ENCODE measurements around the gene EMILIN1.

The EMILIN1 gene

GRCh38 chr2:27123302-27124150 lies 45.1 kb downstream of the EMILIN1 start, which contains the start of gene ABHD1:
Gene ABHD1, plus strand, starts transcription at chr2:27123815. Its CDS starts 134 bp downstream, at chr2:27123949.
- peak; percentile 71 for DNase-seq (ENCODE audit: low spot score)

DNA sequence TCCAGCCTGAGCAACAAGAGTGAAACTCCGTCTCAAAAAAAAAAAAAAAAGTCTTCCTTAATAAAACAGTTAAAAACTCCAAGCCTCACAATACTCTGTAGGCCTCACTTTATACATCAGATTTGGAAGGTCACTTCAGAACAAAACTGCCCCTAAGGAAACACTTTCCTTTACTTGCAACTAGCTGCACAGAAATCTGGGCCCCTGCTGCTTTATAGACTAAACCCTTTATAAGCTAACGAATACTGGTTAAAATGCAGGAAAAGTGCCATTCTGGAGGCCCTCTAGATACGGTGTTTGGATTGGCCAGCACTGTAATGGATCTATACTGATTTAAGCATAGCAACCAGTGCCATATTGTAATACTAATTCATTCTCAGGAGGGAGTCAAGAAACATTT lies 46.7 kb downstream of the EMILIN1 start:
- DNase-seq (ENCODE audit: low spot score) = no peak

- no peak for DNase-seq (ENCODE audit: low spot score)
These were observed 47.9 kb downstream of the EMILIN1 start for GRCh38 chr2:27126252-27126710.

DNA sequence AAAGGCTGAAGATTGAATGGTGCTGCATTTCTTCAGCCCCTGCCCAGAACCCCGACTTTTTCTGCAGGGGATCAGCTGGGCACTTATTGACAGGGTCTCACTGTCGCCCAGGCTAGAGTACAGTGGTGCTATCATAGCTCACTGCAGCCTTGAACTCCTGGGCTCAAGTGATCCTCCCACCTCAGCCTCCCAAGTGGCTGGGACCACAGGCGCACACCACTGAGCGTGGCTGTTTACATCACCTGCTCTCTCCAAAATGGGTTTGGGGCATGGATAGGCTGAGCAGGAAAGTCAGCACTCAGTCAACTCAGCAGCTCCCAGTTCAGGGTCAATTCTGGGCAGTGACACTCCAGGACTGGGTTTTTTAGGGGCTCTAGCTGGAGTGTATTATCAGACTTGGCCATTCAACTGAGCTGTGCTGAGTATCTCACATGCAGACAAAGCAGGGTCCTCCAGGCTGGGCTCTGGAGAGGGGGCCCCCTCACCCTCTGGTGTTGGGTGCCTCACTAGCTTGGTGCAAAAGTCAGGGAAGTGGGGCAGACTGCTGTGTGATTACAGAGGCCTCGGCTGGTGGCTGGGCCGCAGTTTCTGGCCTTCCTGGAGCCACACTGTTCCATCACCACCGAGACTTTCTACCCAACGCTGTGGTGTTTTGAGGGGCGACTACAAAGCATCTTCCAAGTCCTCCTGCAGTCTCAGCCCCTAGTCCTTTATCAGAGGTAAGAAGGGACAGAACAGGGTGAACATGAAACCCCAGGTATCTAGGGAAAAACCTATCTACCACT lies 49.7 kb downstream of the EMILIN1 start:
- DNase-seq (ENCODE audit: low spot score) = no peak

GRCh38 chr2:27128668-27129571 lies 50.5 kb downstream of the EMILIN1 start:
- no peak for DNase-seq (ENCODE audit: low spot score)

DNA sequence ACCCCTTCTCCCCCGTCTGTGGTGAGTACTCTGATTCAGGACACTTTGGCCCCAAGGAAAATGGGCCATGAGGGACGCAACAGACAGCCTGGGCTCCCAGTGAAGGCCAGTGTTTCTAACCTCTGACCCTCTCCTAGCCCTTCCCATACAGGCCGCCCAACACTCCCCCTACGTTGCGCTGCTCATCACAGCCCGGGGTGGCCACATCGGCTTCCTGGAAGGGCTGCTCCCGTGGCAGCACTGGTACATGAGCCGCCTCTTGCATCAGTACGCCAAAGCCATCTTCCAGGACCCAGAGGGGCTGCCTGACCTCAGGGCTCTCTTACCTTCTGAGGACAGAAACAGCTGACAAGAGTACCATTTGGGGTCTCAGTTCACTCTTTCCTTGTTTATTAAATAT lies 52.0 kb downstream of the EMILIN1 start:
- no peak for DNase-seq (ENCODE audit: low spot score)

DNA sequence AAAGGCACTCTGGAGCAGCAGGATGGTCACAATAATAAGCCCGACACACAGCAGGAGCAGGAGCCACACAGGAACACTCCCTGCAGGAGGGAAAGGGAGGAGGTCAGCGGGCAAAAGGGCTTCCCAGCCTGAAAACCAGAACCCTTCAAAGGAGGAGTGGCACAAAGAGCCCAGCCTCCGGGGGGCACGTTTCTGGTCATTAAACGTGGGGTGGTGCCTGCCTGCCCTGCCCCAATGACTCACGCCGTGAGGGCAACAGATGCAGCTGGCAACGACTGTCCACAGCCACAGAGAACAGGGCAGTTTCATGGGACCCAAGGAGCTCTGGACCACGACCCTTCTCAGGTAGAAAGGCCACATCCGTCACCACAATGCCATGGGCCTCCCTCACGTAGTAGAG lies 53.0 kb downstream of the EMILIN1 start:
- no peak for DNase-seq (ENCODE audit: low spot score)

GRCh38 chr2:27133195-27133875 lies 54.9 kb downstream of the EMILIN1 start:
- DNase-seq (ENCODE audit: low spot score) = no peak

GRCh38 chr2:27133905-27134780 lies 55.7 kb downstream of the EMILIN1 start, which contains the start of gene PREB:
Gene PREB, minus strand, starts transcription at chr2:27134636. Its CDS starts 215 bp downstream, at chr2:27134421.
- DNase-seq (ENCODE audit: low spot score) = peak; percentile 92

GRCh38 chr2:27134781-27135477 lies 56.5 kb downstream of the EMILIN1 start:
- DNase-seq (ENCODE audit: low spot score) = no peak

DNA sequence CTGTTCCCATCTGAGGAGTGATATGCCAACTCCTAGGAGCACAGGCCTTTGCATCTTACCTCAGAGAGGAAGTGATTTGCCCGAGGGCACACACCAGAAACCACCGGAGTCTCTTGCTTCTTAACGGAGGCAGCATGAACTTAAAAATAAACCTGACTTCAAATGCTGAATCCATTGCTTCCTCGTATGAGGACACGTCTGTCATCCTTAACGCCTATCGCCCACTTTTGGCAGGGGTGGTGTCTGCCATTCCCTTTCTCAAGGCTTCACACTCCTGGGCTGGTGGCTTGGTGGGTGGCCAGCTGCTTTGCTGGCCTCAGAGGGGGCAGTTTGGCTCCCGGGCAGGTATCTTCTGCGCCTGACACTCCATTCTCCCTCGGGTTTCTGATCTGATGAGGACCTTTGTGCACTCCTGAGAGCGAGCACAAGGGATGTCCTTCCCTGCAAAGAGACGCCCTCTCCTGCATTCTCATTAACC lies 57.1 kb downstream of the EMILIN1 start:
- no peak for DNase-seq (ENCODE audit: low spot score)
